ENCODE results near the gene FGB. TPM values are rescaled to one million over a fixed set of nuclear protein-coding genes. Genes with fewer than 3 reads are reported as not detected.

The FGB gene
- total and polyA plus RNA-seq, 2 of the 13 experiments (the other 11 are each of a cell fraction or from before 2014, with no cell fraction given) = 226 to 784 TPM

- TF ChIP-seq CC2D1A (CRISPR knock-in tag; IDR thresholded peaks at IDR 0.05) = no peak
Measured at GRCh38 chr4:154610582-154610981, 47.8 kb downstream of the FGB start (continued).

DNA sequence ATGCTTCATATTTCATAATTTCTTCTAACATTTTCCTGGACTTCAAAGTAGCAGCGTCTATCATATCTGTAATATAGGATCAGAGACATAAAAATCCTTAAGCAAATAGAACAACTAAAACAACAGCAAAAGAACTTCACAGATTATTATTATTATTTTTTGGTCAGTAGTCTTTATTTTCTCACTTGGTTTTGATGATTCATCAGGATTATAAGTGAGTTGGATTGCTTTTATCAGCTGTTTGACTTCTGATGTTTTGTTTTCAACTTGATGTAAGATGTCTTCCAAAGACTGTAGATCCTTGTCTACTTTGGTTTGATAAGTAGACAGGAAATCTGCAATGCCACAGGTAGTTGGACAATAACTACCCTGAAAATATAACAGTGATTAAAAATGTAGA lies 49.0 kb downstream of the FGB start:
- peak overlapping the region; percentile 72 for H3K9ac ChIP-seq (ENCODE audit: insufficient read depth, low read depth, low read length)
- intact Hi-C loops (cut with micrococcal nuclease; ENCODE audit: unreplicated experiment) = loop anchor here (2.0 kb wide), 1 partner anchor 13 kb away; no protein-coding TSS in a partner anchor
- H3K4me1 ChIP-seq (ENCODE audit: insufficient read depth, low read length) = peaks cover 72% of the 10 kb centered on the region
- ATAC-seq (no peak), DNase-seq (ENCODE audit: low spot score) (no peak), FAIRE-seq (no peak)
- H3K79me2 ChIP-seq (ENCODE audit: insufficient read depth, low read length) = peaks cover 45% of the 10 kb centered on the region
- BruUV-seq (replicated peaks) = TSS peak; percentile 67
- H3K27ac ChIP-seq (ENCODE audit: extremely low read length, insufficient read depth, low read length) = peak overlapping the region; percentile 78
- in situ Hi-C loops (cut with HindIII; ENCODE audit: extremely low pct_ligation_motif_present, low pct_unique_long_range_greater_than_20kb) = no loop called here
- H2AFZ ChIP-seq (ENCODE audit: low read length) = no peak overlapping the region
- WGBS (ENCODE audit: low lambda C conversion rate) = 4% methylated on average over 1 of the region's 1 CpG
- peaks cover 2 to 29% of the 10 kb centered on the region in 2 experiments; a peak in 4 of 5 replicates for H3K36me3 ChIP-seq (replicated peaks in 1 of 2; ENCODE audit: control insufficient read depth in 1 of 2, insufficient read depth in 2 of 2, low read length in 2 of 2)
- H3K9me3 ChIP-seq (ENCODE audit: low read length) = no peaks in the 10 kb centered on the region
- ChIA-PET POLR2A (interaction anchor here (1.0 to 15.2 kb wide), 12 partner anchors 9 to 62 kb away, joined by 4 to 468 read pairs (median 19); partner anchors contain the start of genes FGA, FGB and PLRG1), CTCF (ENCODE audit: low intra/inter-chr PET ratio, low total read pairs) (no interaction called here)
- H3K27me3 ChIP-seq (ENCODE audit: control insufficient read depth in 1 of 2, insufficient read depth in 2 of 2, low read length in 2 of 2) = no peaks in the 10 kb centered on the region
- H3K4me2 ChIP-seq (ENCODE audit: low read depth, low read length) = peak overlapping the region; percentile 73
- peak overlapping the region; percentile 67 to 74 (median 67); a peak in 5 of 6 replicates for H3K4me3 ChIP-seq (replicated peaks in 1 of 3; ENCODE audit: insufficient read depth in 1 of 3, low read depth in 2 of 3, low read length in 3 of 3)
- H4K20me1 ChIP-seq (ENCODE audit: insufficient read depth, low read length) = no peaks in the 10 kb centered on the region
- TF ChIP-seq RFX5 (IDR thresholded peaks at IDR 0.05; ENCODE audit: low read depth, low read length) (no peak), ZNF770 (CRISPR knock-in tag; IDR thresholded peaks at IDR 0.05) (no peak), ZNF552 (CRISPR knock-in tag; IDR thresholded peaks at IDR 0.05; ENCODE audit: borderline replicate concordance) (no peak), SMC3 (IDR thresholded peaks at IDR 0.05; ENCODE audit: low read length) (no peak), ZNF354B (CRISPR knock-in tag; IDR thresholded peaks at IDR 0.05) (no peak), RCOR2 (CRISPR knock-in tag; IDR thresholded peaks at IDR 0.05) (no peak), ZNF710 (CRISPR knock-in tag; IDR thresholded peaks at IDR 0.05; ENCODE audit: borderline replicate concordance) (no peak), ZNF17 (CRISPR knock-in tag; IDR thresholded peaks at IDR 0.05) (no peak), SRF (IDR thresholded peaks at IDR 0.05; ENCODE audit: low read depth, low read length) (no peak), PAX8 (CRISPR knock-in tag; IDR thresholded peaks at IDR 0.05; ENCODE audit: borderline replicate concordance) (no peak)
- TF ChIP-seq, protein P1, sequence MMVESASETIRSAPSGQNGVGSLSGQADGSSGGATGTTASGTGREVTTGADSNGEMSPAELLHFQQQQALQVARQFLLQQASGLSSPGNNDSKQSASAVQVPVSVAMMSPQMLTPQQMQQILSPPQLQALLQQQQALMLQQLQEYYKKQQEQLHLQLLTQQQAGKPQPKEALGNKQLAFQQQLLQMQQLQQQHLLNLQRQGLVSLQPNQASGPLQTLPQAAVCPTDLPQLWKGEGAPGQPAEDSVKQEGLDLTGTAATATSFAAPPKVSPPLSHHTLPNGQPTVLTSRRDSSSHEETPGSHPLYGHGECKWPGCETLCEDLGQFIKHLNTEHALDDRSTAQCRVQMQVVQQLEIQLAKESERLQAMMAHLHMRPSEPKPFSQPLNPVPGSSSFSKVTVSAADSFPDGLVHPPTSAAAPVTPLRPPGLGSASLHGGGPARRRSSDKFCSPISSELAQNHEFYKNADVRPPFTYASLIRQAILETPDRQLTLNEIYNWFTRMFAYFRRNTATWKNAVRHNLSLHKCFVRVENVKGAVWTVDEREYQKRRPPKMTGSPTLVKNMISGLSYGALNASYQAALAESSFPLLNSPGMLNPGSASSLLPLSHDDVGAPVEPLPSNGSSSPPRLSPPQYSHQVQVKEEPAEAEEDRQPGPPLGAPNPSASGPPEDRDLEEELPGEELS (CRISPR knock-in tag; IDR thresholded peaks at IDR 0.05) = no peak
- TF ChIP-seq, protein P2, sequence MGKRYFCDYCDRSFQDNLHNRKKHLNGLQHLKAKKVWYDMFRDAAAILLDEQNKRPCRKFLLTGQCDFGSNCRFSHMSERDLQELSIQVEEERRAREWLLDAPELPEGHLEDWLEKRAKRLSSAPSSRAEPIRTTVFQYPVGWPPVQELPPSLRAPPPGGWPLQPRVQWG (CRISPR knock-in tag; IDR thresholded peaks at IDR 0.05; ENCODE audit: borderline replicate concordance, low read depth) = no peak
- TF ChIP-seq, protein P3, sequence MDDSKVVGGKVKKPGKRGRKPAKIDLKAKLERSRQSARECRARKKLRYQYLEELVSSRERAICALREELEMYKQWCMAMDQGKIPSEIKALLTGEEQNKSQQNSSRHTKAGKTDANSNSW (CRISPR knock-in tag; IDR thresholded peaks at IDR 0.05; ENCODE audit: borderline replicate concordance) = no peak
